Measurements from ENCODE around the gene RILPL2. TPM values are rescaled to one million over a fixed set of nuclear protein-coding genes. Genes with fewer than 3 reads are reported as not detected.
A peak's percentile ranks its signal among the peaks of the same experiment; 100 is the strongest.

The RILPL2 gene
- total and polyA plus RNA-seq, 9 of the 15 experiments (the other 6 are each of a cell fraction or from before 2014, with no cell fraction given): 0.61 to 5.8 (median 4.3) TPM

- TF ChIP-seq, protein P1, sequence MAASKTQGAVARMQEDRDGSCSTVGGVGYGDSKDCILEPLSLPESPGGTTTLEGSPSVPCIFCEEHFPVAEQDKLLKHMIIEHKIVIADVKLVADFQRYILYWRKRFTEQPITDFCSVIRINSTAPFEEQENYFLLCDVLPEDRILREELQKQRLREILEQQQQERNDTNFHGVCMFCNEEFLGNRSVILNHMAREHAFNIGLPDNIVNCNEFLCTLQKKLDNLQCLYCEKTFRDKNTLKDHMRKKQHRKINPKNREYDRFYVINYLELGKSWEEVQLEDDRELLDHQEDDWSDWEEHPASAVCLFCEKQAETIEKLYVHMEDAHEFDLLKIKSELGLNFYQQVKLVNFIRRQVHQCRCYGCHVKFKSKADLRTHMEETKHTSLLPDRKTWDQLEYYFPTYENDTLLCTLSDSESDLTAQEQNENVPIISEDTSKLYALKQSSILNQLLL (CRISPR knock-in tag; IDR thresholded peaks at IDR 0.05; ENCODE audit: borderline replicate concordance): no peak
- TF ChIP-seq SNRNP70 (optimal IDR thresholded peaks at IDR 0.05; ENCODE audit: low read depth, low read length) (no peak), YY1 (IDR thresholded peaks at IDR 0.05; ENCODE audit: borderline replicate concordance in 1 of 3, control insufficient read depth in 1 of 3, extremely low read depth in 1 of 3, insufficient read depth in 3 of 3, insufficient read length in 1 of 3, insufficient replicate concordance in 2 of 3, low read depth in 1 of 3, low read length in 2 of 3) (peak in 1 of 3 experiments; percentile 16), TOE1 (IDR thresholded peaks at IDR 0.05; ENCODE audit: borderline replicate concordance) (peak; percentile 40), TOE1 (CRISPR knock-in tag; IDR thresholded peaks at IDR 0.05; ENCODE audit: borderline replicate concordance, low read depth) (no peak; the same call in 1 of the 2 replicates), PATZ1 (CRISPR knock-in tag; IDR thresholded peaks at IDR 0.05; ENCODE audit: borderline replicate concordance) (no peak), ZNF699 (CRISPR knock-in tag; IDR thresholded peaks at IDR 0.05; ENCODE audit: insufficient replicate concordance) (no peak), ARID2 (IDR thresholded peaks at IDR 0.05) (no peak; the same call in 1 of the 2 replicates), RFX7 (CRISPR knock-in tag; IDR thresholded peaks at IDR 0.05) (no peak), MAFG (tag; conservative IDR thresholded peaks at IDR 0.05) (peak; percentile 82), SMAD4 (CRISPR knock-in tag; conservative IDR thresholded peaks at IDR 0.05) (peak; percentile 8), ZNF263 (CRISPR knock-in tag; IDR thresholded peaks at IDR 0.05; ENCODE audit: borderline replicate concordance) (peak; percentile 31; the same call in 1 of the 2 replicates), CREM (IDR thresholded peaks at IDR 0.05; ENCODE audit: low read depth) (peak; percentile 60; the same call in 1 of the 2 replicates), RBBP5 (IDR thresholded peaks at IDR 0.05; ENCODE audit: borderline replicate concordance, insufficient read depth, low read length, poor library complexity, severe bottlenecking) (no peak), NFE2 (IDR thresholded peaks at IDR 0.05; ENCODE audit: low read depth) (peak; percentile 80), SIRT6 (IDR thresholded peaks at IDR 0.05; ENCODE audit: low read depth, low read length) (no peak), FOS (IDR thresholded peaks at IDR 0.05; ENCODE audit: extremely low read depth, insufficient read length) (no peak), STAT5A (IDR thresholded peaks at IDR 0.05; ENCODE audit: borderline replicate concordance, low read length) (peak; percentile 75)
- TF ChIP-seq, protein P2, sequence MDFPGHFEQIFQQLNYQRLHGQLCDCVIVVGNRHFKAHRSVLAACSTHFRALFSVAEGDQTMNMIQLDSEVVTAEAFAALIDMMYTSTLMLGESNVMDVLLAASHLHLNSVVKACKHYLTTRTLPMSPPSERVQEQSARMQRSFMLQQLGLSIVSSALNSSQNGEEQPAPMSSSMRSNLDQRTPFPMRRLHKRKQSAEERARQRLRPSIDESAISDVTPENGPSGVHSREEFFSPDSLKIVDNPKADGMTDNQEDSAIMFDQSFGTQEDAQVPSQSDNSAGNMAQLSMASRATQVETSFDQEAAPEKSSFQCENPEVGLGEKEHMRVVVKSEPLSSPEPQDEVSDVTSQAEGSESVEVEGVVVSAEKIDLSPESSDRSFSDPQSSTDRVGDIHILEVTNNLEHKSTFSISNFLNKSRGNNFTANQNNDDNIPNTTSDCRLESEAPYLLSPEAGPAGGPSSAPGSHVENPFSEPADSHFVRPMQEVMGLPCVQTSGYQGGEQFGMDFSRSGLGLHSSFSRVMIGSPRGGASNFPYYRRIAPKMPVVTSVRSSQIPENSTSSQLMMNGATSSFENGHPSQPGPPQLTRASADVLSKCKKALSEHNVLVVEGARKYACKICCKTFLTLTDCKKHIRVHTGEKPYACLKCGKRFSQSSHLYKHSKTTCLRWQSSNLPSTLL (IDR thresholded peaks at IDR 0.05): no peak
- TF ChIP-seq, protein P3, sequence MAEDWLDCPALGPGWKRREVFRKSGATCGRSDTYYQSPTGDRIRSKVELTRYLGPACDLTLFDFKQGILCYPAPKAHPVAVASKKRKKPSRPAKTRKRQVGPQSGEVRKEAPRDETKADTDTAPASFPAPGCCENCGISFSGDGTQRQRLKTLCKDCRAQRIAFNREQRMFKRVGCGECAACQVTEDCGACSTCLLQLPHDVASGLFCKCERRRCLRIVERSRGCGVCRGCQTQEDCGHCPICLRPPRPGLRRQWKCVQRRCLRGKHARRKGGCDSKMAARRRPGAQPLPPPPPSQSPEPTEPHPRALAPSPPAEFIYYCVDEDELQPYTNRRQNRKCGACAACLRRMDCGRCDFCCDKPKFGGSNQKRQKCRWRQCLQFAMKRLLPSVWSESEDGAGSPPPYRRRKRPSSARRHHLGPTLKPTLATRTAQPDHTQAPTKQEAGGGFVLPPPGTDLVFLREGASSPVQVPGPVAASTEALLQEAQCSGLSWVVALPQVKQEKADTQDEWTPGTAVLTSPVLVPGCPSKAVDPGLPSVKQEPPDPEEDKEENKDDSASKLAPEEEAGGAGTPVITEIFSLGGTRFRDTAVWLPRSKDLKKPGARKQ (CRISPR knock-in tag; IDR thresholded peaks at IDR 0.05): no peak
These were observed 48.8 kb downstream of the RILPL2 start (continued) for GRCh38 chr12:123387508-123388176.

Measured in K562 (cell line).